ENCODE data around the gene OR51I2. TPM values are rescaled to one million over a fixed set of nuclear protein-coding genes. Genes with fewer than 3 reads are reported as not detected.
A peak's percentile ranks its signal among the peaks of the same experiment; 100 is the strongest.

Gene OR51I2, protein sequence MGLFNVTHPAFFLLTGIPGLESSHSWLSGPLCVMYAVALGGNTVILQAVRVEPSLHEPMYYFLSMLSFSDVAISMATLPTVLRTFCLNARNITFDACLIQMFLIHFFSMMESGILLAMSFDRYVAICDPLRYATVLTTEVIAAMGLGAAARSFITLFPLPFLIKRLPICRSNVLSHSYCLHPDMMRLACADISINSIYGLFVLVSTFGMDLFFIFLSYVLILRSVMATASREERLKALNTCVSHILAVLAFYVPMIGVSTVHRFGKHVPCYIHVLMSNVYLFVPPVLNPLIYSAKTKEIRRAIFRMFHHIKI
- total RNA-seq = not detected in 2 replicates

DNA sequence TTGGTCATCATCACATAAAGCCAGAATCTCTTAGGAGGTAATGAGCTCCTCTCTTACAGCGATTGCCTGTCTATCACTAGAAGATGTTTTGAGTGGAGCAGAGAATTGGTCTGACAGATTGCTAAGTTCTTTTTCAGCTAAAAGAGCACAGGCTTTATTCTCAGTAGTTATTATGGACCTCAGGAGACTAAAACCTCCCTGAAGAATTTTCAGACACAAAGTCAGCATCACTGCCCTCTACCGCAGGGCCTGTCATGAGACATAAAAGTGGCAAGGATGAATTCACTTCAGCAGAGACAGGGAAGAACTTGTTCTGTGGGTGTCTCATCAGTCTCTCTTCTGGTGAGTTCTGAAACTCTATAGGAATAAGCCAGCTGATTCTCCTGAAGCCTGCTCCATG, at the start of gene OR51I2:
TSS of gene OR51I2 (plus strand) at position 301 of the 400 bp plus-strand sequence. CDS start 4,166 bp downstream, outside the sequence.
- DNase-seq (ENCODE audit: extremely low read depth, low read depth, low spot score) = no peak

DNA sequence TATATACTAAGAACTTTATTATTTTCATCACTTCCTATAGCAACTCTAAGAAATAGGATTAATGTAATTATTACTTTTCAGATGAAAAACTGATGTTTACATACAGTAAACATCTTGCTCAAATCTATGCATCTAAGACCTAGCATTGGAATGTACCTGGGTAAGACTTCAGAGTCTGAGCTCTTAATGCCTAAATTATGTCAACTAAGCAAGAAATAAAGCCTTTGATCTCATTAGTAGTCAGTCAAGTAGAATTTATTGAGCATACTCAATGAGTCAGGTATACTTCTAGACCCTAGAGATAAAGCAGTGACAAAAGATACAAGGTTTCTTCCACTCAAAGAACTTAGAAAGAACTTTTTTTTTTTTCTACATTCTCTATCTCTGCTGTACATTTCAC, 44.0 kb upstream of the OR51I2 start:
- no peak for DNase-seq (ENCODE audit: extremely low read depth, low read depth, low spot score)

DNA sequence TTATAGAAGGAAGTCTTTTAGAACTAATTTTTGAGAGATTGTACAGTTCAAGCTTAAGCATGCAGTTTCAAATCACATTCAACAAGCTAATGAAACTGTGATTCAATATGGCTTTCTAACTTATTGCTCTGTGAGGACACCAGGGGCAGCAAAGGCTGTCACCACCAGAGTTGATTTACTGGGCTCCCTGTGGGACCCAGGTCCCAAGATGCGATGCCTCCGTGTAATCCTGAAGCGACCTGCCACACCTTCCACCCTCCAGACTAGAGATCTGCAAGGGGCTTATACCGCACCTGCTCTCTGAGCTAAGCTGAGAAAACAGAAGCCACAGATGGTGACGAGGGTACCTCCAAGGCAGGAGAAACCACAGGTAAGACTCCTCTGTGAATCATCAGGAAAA, 28.1 kb upstream of the OR51I2 start:
- DNase-seq (ENCODE audit: extremely low read depth, low read depth, low spot score) = no peak

DNA sequence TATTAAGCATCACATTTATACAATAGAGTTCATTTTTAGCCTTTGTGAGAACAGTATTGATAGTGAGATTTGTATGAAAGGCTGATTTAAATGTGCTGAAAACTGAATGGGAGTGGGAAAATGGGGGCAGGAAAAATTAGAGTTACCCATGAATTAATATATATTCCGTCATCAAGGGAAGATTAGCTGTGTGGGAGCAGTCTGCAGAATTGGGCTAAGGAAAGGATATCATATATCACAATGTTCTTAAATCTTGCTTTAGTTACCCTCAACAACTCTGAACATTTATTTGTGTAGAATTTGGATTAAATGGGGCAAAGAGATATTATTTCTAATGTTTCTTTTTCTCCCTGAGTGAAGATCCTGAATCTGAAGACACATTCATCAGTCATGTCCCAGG, 27.3 kb upstream of the OR51I2 start, which contains the start of gene OR51Q1:
TSS of gene OR51Q1 (plus strand) at position 301 of the 400 bp plus-strand sequence. CDS start at position 391, 90 bp downstream.
- DNase-seq (ENCODE audit: extremely low read depth, low read depth, low spot score) = no peak

DNA sequence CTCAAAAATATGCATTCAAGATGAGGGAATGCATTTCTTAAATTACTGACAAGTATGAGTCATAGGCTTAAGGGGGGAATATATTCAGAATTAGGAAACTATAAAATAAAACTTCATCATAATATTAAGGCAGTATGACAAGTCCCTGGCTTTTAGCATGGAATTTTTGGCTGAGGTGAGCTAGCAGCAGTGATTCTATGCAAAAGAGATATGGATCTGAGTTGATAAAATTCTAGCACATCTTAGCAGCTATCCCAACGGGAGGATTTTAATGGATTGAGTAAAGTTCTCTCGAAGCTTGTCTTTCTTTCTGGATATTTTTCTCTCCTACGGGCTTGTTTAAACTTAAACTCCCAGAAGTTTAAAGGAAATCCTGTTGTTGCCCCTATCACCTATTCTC, 26.0 kb upstream of the OR51I2 start:
- no peak for DNase-seq (ENCODE audit: extremely low read depth, low read depth, low spot score)

DNA sequence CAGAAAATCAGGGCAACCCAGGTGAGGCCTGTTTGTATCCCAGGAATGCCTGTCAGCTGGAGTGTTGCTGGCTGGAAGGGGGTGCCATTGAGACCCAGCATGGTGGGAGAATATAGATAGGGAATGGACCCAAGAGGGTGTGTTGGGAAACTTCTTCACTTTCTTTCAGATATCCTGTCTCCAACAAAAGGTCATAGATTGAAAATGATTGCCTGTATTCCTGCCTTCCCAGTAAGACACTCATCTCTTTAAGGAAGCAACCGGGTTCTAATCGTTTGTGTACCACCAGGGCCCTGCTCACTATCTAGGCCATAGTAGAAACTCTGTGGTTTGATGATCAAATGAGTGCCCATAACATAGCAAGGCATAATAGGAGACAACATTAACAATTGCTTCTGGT, 7.7 kb upstream of the OR51I2 start, which contains the start of gene OR51I1:
TSS of gene OR51I1 (minus strand) at position 101 of the 400 bp plus-strand sequence. CDS start at position 101, 0 bp downstream.
- DNase-seq (ENCODE audit: extremely low read depth, low read depth, low spot score) = no peak

DNA sequence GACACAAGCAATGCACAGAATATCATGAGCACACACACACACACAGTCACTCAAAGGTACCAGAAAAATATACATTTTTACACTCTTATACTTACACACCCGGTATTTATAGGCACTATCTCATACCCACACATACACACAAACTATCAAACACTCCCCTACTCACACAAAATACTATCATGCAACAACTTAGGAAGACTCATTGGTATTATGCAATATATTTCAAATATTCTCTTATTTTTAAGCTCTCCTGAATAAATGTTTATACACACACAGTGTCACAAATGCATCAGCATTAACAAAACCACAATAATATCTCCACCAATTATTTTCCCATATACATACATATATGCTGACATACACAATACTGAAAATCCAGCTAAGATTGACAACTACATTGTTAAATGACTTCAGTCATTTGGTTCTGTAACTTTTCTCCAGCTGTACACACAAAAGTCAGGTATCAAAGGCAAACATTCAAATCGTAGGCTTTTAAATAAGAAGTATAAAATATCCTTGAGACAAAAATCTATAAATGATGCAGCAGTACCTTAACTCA, 5.2 kb upstream of the OR51I2 start:
- DNase-seq (ENCODE audit: extremely low read depth, low read depth, low spot score) = no peak

DNA sequence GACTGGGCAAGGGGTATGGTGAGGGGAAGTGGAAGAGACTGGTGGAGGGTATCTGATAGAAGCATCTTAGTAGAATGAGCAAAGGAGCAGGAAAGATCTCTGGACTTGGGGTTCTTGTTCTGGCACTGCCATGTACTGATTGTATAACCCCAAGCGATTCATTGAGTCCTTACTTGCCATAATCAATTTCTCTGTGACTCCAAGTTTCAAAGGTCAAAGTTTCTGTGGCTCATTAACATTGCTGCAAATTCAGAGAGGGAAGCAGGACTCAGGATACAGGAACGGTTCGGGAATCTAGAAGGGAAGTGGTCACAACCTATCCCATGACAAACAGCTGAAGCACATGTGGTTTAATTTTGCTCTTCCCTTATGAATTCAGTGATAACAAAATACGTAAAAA, 309 bp downstream of the OR51I2 start:
- DNase-seq (ENCODE audit: extremely low read depth, low read depth, low spot score) = no peak

DNA sequence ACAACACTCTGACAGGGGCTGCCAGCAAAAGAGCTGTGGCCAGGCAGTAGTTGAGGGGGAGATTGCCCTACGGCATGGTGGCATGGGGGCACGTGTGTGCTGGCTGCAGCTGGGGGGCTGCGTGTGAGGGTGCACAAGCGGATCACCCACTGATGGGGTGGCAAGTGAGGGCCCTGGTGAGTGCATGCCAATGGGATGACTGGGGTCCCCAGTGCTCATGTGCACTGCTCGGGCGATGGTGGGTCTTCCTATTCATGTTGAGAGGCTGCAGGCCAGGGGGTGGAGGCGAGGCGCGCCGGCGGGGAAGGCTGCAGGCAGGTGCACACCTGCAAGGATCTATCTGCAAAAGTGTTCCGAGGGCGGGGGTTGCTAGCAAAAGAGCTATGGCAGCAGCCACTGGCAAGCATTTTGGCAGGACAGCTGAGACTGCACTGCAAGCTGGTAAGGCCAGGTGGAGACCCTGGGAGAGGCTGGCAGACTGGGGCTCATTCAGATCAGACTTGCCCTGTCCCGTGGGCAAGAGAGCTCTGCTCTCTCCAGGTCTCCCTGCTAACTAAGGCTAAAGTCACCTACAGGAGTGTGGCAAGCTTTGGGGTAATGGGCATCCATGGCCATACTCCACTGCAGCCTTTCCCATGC, 12.0 kb downstream of the OR51I2 start:
- DNase-seq (ENCODE audit: extremely low read depth, low read depth, low spot score) = no peak

DNA sequence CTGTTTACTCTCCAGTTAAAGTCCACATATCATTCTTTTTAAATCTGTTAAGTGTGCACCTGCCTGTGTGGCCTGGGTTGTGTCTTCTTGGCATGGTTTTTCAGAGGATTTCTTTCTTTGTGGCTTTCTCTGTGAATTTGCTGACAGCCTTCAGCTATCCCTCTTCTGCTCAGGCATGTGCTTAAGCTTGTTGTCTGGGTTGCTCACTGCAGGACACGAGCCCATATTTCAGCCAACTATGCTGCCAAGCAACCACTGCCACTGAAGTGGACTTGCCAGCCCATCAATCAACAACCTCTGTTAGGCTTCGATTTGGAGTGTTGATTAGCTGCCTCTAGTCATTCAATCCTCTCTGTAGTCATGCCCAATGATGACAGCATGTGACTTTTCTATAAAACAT, 18.4 kb downstream of the OR51I2 start:
- DNase-seq (ENCODE audit: extremely low read depth, low read depth, low spot score) = no peak

DNA sequence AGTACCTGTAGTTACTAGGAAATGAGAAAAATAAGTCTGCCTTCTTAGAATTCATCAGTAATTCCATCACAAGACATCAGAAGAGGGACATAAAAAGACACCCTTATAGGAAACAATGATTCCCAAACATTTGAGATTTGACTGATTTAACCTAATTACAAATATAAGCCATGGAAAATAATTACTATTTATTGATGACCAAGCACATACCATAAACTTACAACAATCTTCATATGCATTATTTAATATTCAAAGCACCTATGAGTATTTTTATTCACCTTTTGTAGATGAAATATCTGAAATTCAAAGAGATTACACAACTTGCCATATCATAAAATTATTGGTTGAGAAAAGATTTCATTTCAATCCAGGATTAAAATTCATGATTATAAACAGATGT, 24.8 kb downstream of the OR51I2 start:
- DNase-seq (ENCODE audit: extremely low read depth, low read depth, low spot score) = no peak

DNA sequence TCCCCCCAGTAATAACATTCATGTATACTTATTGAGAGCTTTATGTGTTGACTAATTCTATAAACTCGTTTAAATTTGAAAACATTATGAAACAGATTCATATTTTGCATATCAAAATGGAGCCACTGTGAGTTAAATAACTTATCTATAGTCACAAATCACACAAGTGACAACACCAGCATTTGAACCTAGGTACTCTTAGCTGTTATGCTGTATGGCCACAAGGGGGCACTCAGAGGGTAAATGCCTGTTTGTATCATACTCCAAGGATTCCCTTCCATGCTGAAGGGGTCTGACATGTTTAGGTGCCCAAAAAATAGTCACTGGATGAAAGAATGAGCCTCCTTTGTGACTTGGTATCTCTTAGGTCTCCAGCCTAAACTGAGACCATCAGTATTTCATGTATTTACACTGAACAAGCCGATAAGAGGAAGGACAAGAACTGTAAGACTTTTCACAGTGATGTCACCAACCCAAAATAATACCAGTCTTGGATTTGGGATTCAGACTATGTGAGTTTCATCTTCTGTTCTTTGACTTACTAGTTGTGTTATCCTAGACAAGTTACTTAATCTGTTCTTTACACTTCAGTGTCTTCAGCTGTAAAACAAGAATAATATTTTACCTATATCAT, 27.2 kb downstream of the OR51I2 start:
- peak; percentile 22 for DNase-seq (ENCODE audit: extremely low read depth, low read depth, low spot score)

DNA sequence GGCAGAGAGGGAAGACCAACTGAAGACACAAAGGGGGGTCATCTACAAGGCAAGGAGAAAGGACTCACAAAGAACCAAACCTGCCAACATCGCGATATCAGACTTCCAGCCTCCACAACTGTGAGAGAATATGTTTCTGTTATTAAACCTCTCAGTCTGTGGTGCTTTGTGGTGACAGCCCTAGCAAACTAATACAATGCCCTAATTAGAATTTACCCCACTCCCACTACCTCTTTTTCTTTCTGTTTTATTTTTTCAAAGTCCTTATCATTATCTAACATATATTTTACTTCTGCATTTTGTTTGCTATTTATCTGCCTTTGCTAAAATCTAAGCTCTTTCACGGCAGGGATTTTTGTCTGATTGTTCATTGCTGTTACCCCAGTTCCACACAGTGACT, 36.9 kb downstream of the OR51I2 start:
- no peak for DNase-seq (ENCODE audit: extremely low read depth, low read depth, low spot score)

DNA sequence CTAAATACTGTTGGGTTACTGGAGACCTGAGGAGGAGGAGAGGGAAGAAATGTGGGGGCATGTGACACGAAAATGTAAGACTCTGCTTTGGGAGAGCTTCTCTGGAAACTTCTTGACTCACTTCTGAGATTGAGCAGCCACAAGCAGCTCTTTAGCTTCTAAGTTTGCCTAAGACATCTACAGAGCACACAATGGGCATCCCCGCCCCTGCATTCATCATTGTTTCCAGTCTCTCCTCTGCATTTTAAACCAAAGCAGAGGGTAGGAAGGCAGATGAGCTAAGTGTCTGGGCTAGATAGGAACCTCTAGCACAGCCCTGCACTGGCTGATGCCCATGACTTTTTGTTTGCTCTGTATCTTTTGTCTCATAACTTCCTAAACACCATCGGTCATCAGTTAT, 37.3 kb downstream of the OR51I2 start:
- no peak for DNase-seq (ENCODE audit: extremely low read depth, low read depth, low spot score)

DNA sequence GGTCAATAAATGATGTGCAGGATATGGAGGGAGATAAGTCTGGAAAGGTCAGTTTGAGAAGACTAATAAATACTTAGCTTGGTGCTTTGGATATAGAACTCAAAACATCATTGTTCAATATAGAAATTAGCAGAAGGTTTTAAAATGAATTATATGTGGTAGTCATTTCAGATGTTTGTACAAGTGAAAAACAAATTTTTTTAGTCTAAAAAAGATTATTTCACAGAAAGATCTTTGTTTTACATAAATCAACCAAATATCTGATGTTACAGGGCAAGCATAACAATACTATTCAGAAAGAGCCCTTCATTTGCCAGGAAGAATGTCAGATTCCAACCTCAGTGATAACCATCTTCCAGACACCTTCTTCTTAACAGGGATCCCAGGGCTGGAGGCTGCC, 39.3 kb downstream of the OR51I2 start, which contains the start of gene OR52D1:
TSS of gene OR52D1 (plus strand) at position 301 of the 400 bp plus-strand sequence. CDS start at position 323, 22 bp downstream.
- no peak for DNase-seq (ENCODE audit: extremely low read depth, low read depth, low spot score)

DNA sequence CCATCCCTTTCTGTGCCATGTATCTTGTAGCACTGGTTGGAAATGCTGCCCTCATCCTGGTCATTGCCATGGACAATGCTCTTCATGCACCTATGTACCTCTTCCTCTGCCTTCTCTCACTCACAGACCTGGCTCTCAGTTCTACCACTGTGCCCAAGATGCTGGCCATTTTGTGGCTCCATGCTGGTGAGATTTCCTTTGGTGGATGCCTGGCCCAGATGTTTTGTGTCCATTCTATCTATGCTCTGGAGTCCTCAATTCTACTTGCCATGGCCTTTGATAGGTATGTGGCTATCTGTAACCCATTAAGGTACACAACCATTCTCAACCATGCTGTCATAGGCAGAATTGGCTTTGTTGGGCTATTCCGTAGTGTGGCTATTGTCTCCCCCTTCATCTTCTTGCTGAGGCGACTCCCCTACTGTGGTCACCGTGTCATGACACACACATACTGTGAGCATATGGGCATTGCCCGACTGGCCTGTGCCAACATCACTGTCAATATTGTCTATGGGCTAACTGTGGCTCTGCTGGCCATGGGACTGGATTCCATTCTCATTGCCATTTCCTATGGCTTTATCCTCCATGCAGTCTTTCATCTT, 39.8 kb downstream of the OR51I2 start:
- DNase-seq (ENCODE audit: extremely low read depth, low read depth, low spot score) = no peak

DNA sequence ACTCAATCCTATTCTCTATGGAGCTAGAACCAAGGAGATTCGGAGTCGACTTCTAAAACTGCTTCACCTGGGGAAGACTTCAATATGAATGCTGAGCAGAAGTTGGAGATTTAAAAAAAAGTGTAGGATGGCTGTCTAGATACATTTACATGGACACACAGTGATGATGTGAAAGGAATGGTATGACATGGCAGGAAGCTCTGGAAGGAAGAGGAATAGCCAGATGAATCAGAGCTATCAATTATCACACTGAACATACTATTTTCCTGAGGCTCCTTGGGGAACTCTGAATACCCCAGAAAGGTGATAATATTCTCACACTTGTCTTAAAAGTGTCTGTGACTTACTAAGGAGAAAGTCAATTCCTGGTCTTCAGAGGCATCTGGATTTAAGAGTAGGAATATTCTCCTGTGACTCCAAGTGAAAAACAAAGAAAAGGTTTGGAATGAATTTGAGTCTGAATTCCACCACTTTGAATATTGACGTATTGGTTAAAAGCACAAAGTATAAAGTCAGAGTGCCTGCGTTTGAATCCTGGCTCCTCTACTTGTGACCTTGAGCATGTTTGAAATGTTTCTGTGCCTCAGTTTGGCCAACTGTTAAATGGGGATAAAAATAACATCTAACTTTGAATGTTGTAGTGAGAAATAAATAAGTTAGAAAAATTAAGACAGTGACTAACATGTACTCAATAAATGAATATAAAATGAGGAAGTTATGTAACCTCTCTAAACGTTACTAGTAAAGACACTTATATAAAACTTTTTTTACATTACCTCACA, 40.6 kb downstream of the OR51I2 start:
- no peak for DNase-seq (ENCODE audit: extremely low read depth, low read depth, low spot score)

DNA sequence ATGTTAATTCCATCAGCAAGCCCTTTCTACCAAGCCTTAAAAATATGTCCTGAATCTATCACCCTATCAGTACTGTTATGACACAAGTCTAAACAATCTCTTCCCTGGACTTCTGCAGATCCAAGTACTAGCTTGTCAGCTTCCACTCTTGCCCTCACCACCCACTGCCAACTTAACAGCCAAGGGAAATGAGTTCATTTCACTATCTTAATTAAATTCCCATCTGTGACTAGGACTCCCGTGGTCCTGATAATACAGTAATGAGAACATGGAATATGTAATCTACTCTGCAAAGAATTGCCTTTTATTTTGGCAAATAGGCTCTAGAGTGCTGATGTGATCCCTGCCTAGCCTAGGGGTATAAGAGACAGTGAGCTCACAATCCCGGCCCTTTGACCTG, 50.5 kb downstream of the OR51I2 start:
- DNase-seq (ENCODE audit: extremely low read depth, low read depth, low spot score) = no peak

DNA sequence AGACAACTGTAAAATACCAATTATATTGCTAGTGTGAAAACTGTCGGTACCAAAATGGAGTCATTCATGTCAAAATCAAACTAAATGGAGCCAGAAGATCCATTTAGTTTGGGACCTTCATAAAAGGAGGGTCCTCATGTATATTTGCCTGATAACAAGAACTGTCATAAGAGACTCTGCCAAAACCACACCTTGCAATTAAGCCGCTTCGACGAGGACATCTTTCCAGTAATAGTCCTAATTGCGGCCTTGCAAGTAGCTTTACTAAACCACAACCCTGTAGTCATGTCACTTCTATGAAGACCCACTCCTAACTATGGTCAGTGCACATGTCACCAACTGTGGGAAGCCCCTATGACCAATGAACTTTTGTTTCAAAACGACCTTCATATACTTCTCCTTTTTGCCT, 51.3 kb downstream of the OR51I2 start:
- no peak for DNase-seq (ENCODE audit: extremely low read depth, low read depth, low spot score)

DNA sequence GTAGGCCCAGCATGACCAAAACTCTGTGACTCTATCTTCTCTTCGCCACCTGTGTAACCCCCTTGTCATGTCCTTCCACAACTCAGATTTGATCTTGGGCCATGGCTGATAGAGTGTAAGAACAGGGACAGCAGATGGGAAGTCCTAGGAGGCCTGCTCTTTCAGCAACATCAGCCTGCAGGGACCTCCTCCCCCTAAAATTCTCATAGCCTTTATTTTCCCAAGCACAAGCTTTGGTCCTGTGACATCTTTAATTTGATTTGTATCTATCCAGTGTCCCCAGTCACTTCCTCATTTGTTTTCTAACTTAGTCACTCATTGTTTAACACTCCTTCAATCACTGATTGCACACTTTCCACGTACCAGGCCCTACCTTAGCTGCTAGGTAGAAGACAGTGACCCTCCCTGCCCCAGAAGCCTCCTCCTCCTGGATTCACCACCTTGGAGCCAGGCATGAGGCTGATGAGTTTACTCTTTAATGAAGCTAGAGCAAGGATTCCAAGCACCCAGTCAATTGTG, 55.3 kb downstream of the OR51I2 start:
- no peak for DNase-seq (ENCODE audit: extremely low read depth, low read depth, low spot score)

All from glomerular endothelial cell (primary cell).